HG02759 (cell line): ENCODE results near the gene CHRNB4.

Source experiments
- ATAC-seq: cut with Tn5 transposase; IDR thresholded peaks from one replicate; pipeline ENCODE4 v1.9.1; 2021; ENCODE audit warnings: mild to moderate bottlenecking, moderate library complexity; ENCODE audit not compliant: unreplicated experiment

CHRNB4 gene

GRCh38 chr15:78671626-78672211 lies 30.7 kb upstream of the CHRNB4 start:
- no peak for ATAC-seq

- ATAC-seq: no peak
Observed at GRCh38 chr15:78668987-78669386, 28.0 kb upstream of the CHRNB4 start.

GRCh38 chr15:78667578-78668236 lies 26.7 kb upstream of the CHRNB4 start:
- no peak for ATAC-seq

- ATAC-seq: no peak
Observed at GRCh38 chr15:78666010-78666409, 25.0 kb upstream of the CHRNB4 start.

- ATAC-seq: no peak
Observed at GRCh38 chr15:78663703-78664102, 22.7 kb upstream of the CHRNB4 start.

GRCh38 chr15:78662028-78662427 lies 21.0 kb upstream of the CHRNB4 start:
- no peak for ATAC-seq

- no peak for ATAC-seq
Observed at GRCh38 chr15:78661001-78661400, 20.0 kb upstream of the CHRNB4 start.

- no peak for ATAC-seq
Observed at GRCh38 chr15:78660584-78660983, 19.6 kb upstream of the CHRNB4 start.

GRCh38 chr15:78658823-78659222 lies 17.8 kb upstream of the CHRNB4 start:
- ATAC-seq: no peak

- ATAC-seq: no peak
Observed at GRCh38 chr15:78654272-78654671, 13.3 kb upstream of the CHRNB4 start.

- ATAC-seq: no peak
Observed at GRCh38 chr15:78651930-78652615, 11.1 kb upstream of the CHRNB4 start.

- ATAC-seq: no peak
Observed at GRCh38 chr15:78651007-78651406, 10.0 kb upstream of the CHRNB4 start.

- no peak for ATAC-seq
Observed at GRCh38 chr15:78650022-78650421, 9.0 kb upstream of the CHRNB4 start.

GRCh38 chr15:78645009-78645408 lies 4.0 kb upstream of the CHRNB4 start:
- no peak for ATAC-seq

GRCh38 chr15:78642331-78642730 lies 1.3 kb upstream of the CHRNB4 start:
- no peak for ATAC-seq

- no peak for ATAC-seq
Observed at GRCh38 chr15:78641749-78642275, 802 bp upstream of the CHRNB4 start.

- no peak for ATAC-seq
Observed at GRCh38 chr15:78640527-78641101, 396 bp downstream of the CHRNB4 start.

GRCh38 chr15:78638658-78639314 lies 2.2 kb downstream of the CHRNB4 start:
- ATAC-seq: no peak

- no peak for ATAC-seq
Observed at GRCh38 chr15:78637776-78638435, 3.1 kb downstream of the CHRNB4 start.

GRCh38 chr15:78636378-78636859 lies 4.6 kb downstream of the CHRNB4 start:
- ATAC-seq: no peak
